ENCODE measurements around the gene CLHC1. TPM values are rescaled to one million over a fixed set of nuclear protein-coding genes. Genes with fewer than 3 reads are reported as not detected.
A peak's percentile ranks its signal among the peaks of the same experiment; 100 is the strongest.

Gene CLHC1
- total RNA-seq, 4 donors from 2014 or later = 1.2 to 15.9 (median 7.0) TPM

- TF ChIP-seq POLR2A (IDR thresholded peaks at IDR 0.05) = no peak
- TF ChIP-seq POLR2AphosphoS5 (IDR thresholded peaks at IDR 0.05) = no peak
- no peak for TF ChIP-seq EP300 (IDR thresholded peaks at IDR 0.05; ENCODE audit: low read depth)
- no peak for TF ChIP-seq CTCF (IDR thresholded peaks at IDR 0.05)
- peaks cover 56 to 91% (median 69%) of the 10 kb centered on the region in 4 donors for H3K4me1 ChIP-seq
- DNase-seq = no peak
- WGBS, 2 donors (ENCODE audit: low coverage in 1 of 2) = 66 to 67% methylated on average over 3 to 4 of the region's 4 CpGs
- no peak overlapping the region for H3K4me3 ChIP-seq
- no peaks in the 10 kb centered on the region for H3K27me3 ChIP-seq
- in situ Hi-C loops (cut with MboI; ENCODE audit: low pct_ligation_motif_present in 1 of 4, low pct_unique_long_range_greater_than_20kb in 1 of 4, low sequenced_read_pairs in 3 of 4) (loop anchor here in 3 of 4 donors (25.0 kb wide), 3 partner anchors 118 to 443 kb away; partner anchors contain the start of gene EML6 (in 1 of the 3)), intact Hi-C loops (cut with DNase I; ENCODE audit: low total_unique reads) (no loop called here)
- no peaks in the 10 kb centered on the region for H3K36me3 ChIP-seq
- peak overlapping the region; percentile 45 to 72 (median 66) for H3K27ac ChIP-seq
- no peaks in the 10 kb centered on the region for H3K9me3 ChIP-seq
Observed at GRCh38 chr2:55155206-55155605, 76.9 kb downstream of the CLHC1 start.

GRCh38 chr2:55154525-55155030 lies 77.5 kb downstream of the CLHC1 start:
- Histone ChIP-seq H3K4me3 (no peak overlapping the region), H3K9me3 (no peaks in the 10 kb centered on the region), H3K27me3 (no peaks in the 10 kb centered on the region), H3K36me3 (no peaks in the 10 kb centered on the region), H3K4me1 (peaks cover 56 to 87% (median 69%) of the 10 kb centered on the region in 4 donors), H3K27ac (peak overlapping the region; percentile 45 to 72 (median 66))
- TF ChIP-seq POLR2AphosphoS5 (IDR thresholded peaks at IDR 0.05) (no peak), EP300 (IDR thresholded peaks at IDR 0.05; ENCODE audit: low read depth) (no peak), POLR2A (IDR thresholded peaks at IDR 0.05) (no peak), CTCF (IDR thresholded peaks at IDR 0.05) (no peak)
- 74% methylated on average over 3 of the region's 3 CpGs; no CpG with 5 or more reads in 1 of the 2 donors for WGBS, 2 donors (ENCODE audit: low coverage in 1 of 2)
- intact Hi-C loops (cut with DNase I; ENCODE audit: low total_unique reads) = no loop called here
- no peak for DNase-seq
- in situ Hi-C loops (cut with MboI; ENCODE audit: low pct_ligation_motif_present in 1 of 4, low pct_unique_long_range_greater_than_20kb in 1 of 4, low sequenced_read_pairs in 3 of 4) = loop anchor here in 3 of 4 donors (25.0 kb wide), 3 partner anchors 117 to 442 kb away; partner anchors contain the start of gene EML6 (in 1 of the 3)

GRCh38 chr2:55153584-55154299 lies 78.4 kb downstream of the CLHC1 start:
- intact Hi-C loops (cut with DNase I; ENCODE audit: low total_unique reads) = no loop called here

GRCh38 chr2:55152475-55153412 lies 79.3 kb downstream of the CLHC1 start:
- WGBS, 2 donors (ENCODE audit: low coverage in 1 of 2) = 78 to 90% methylated on average over 12 to 14 of the region's 14 CpGs
- H3K9me3 ChIP-seq = no peaks in the 10 kb centered on the region
- peaks cover 42 to 69% (median 52%) of the 10 kb centered on the region in 4 donors for H3K4me1 ChIP-seq
- in situ Hi-C loops (cut with MboI; ENCODE audit: low pct_ligation_motif_present in 1 of 4, low pct_unique_long_range_greater_than_20kb in 1 of 4, low sequenced_read_pairs in 3 of 4) (loop anchor here in 3 of 4 donors (25.0 kb wide), 3 partner anchors 115 to 440 kb away; partner anchors contain the start of gene EML6 (in 1 of the 3)), intact Hi-C loops (cut with DNase I; ENCODE audit: low total_unique reads) (no loop called here)
- no peaks in the 10 kb centered on the region for H3K36me3 ChIP-seq
- no peak for DNase-seq
- H3K4me3 ChIP-seq = no peak overlapping the region
- peak overlapping the region; percentile 45 to 72 (median 66) for H3K27ac ChIP-seq
- TF ChIP-seq POLR2AphosphoS5 (IDR thresholded peaks at IDR 0.05) (no peak), CTCF (IDR thresholded peaks at IDR 0.05) (no peak), POLR2A (IDR thresholded peaks at IDR 0.05) (no peak), EP300 (IDR thresholded peaks at IDR 0.05; ENCODE audit: low read depth) (no peak)
- H3K27me3 ChIP-seq = no peaks in the 10 kb centered on the region

More at GRCh38 chr2:55153584-55154299, 78.4 kb downstream of the CLHC1 start:
- H3K27me3 ChIP-seq = no peaks in the 10 kb centered on the region
- H3K27ac ChIP-seq = peak overlapping the region; percentile 45 to 72 (median 66)
- no peak for TF ChIP-seq POLR2AphosphoS5 (IDR thresholded peaks at IDR 0.05)
- WGBS, 2 donors (ENCODE audit: low coverage in 1 of 2) = 47 to 59% methylated on average over 6 to 10 of the region's 10 CpGs
- no peaks in the 10 kb centered on the region for H3K9me3 ChIP-seq
- H3K4me3 ChIP-seq = no peak overlapping the region
- no peak for DNase-seq
- in situ Hi-C loops (cut with MboI; ENCODE audit: low pct_ligation_motif_present in 1 of 4, low pct_unique_long_range_greater_than_20kb in 1 of 4, low sequenced_read_pairs in 3 of 4) = loop anchor here in 3 of 4 donors (25.0 kb wide), 3 partner anchors 116 to 441 kb away; partner anchors contain the start of gene EML6 (in 1 of the 3)
- no peaks in the 10 kb centered on the region for H3K36me3 ChIP-seq
- peaks cover 50 to 79% (median 61%) of the 10 kb centered on the region in 4 donors for H3K4me1 ChIP-seq
